Activated naive CD8-positive, alpha-beta T cell treated with anti-CD3 and anti-CD28 coated beads for 36 hours (primary cell): ENCODE data around the gene NOTCH1. TPM values are rescaled to one million over a fixed set of nuclear protein-coding genes. Genes with fewer than 3 reads are reported as not detected.

Experiments used
- total RNA-seq, 2 experiments: library from RNA; stranded (reverse); gene quantifications; one replicate each; pipeline ENCODE4 v1.2.3, GENCODE V29; 2021

Gene NOTCH1
- total RNA-seq, 2 experiments from 2014 or later = 48.2 to 51.6 TPM

Other genes with a start within 250 kb of the NOTCH1 start
- gene CCDC187, start 242.0 kb downstream of the NOTCH1 start, total RNA-seq = not detected
- 10 to 100 TPM in 1 of 2 experiments, 1 to 10 TPM in 1; 9.1 to 11.0 TPM for gene GPSM1, start 218.5 kb downstream of the NOTCH1 start, total RNA-seq
- gene DNLZ, start 182.3 kb downstream of the NOTCH1 start, total RNA-seq = 10 to 100 TPM; 24.9 to 26.2 TPM
- gene CARD9, start 172.4 kb downstream of the NOTCH1 start, total RNA-seq = 1 to 10 TPM; 1.5 to 1.8 TPM
- 10 to 100 TPM; 25.2 to 28.0 TPM for gene SNAPC4, start 145.9 kb downstream of the NOTCH1 start, total RNA-seq
- 10 to 100 TPM; 55.4 to 58.2 TPM for gene ENTR1, start 135.4 kb downstream of the NOTCH1 start, total RNA-seq
- 100 to 1,000 TPM; 124 to 130 TPM for gene PMPCA, start 135.4 kb downstream of the NOTCH1 start, total RNA-seq
- gene INPP5E, start 106.2 kb downstream of the NOTCH1 start, total RNA-seq = 10 to 100 TPM; 10.9 to 12.1 TPM
- 10 to 100 TPM; 69.4 to 71.2 TPM for gene SEC16A, start 63.0 kb downstream of the NOTCH1 start, total RNA-seq
- 1 to 10 TPM in 1 of 2 experiments, under 1 TPM in 1; 0.94 to 1.2 TPM for gene EGFL7, start 116.9 kb upstream of the NOTCH1 start, total RNA-seq
- 10 to 100 TPM; 14.6 to 16.1 TPM for gene AGPAT2, start 141.4 kb upstream of the NOTCH1 start, total RNA-seq
- gene DIPK1B, start 166.5 kb upstream of the NOTCH1 start, total RNA-seq = under 1 TPM in 1 of 2 experiments, not detected in 1; 0.10 TPM
- 1 to 10 TPM; 5.4 to 6.1 TPM for gene LCN10, start 196.9 kb upstream of the NOTCH1 start, total RNA-seq
- gene LCN6, start 202.5 kb upstream of the NOTCH1 start, total RNA-seq = not detected
- not detected for gene LCN8, start 212.2 kb upstream of the NOTCH1 start, total RNA-seq
- not detected for gene LCN15, start 218.5 kb upstream of the NOTCH1 start, total RNA-seq
- gene TMEM141, start 245.3 kb upstream of the NOTCH1 start, total RNA-seq = 10 to 100 TPM; 49.3 to 49.6 TPM